NCI-H128 (cell line): Measurements from ENCODE around the gene MED27.
"Not testable (repeated sequence)": the region's sequence is repeated elsewhere in the genome, so short reads cannot be mapped to it uniquely, and the experiment has no call there.

ENCODE experiments used
- DNase-seq: peaks from one replicate; lab custom pipeline; 2025; ENCODE audit not compliant: unreplicated experiment; lab: John Stamatoyannopoulos, UW

MED27 gene

GRCh38 chr9:131937451-131937850, 142.2 kb downstream of the MED27 start:
- DNase-seq = no peak

GRCh38 chr9:131936929-131937328, 142.7 kb downstream of the MED27 start:
- no peak for DNase-seq

- DNase-seq = no peak
These were observed 145.0 kb downstream of the MED27 start for GRCh38 chr9:131934673-131935072.

DNA sequence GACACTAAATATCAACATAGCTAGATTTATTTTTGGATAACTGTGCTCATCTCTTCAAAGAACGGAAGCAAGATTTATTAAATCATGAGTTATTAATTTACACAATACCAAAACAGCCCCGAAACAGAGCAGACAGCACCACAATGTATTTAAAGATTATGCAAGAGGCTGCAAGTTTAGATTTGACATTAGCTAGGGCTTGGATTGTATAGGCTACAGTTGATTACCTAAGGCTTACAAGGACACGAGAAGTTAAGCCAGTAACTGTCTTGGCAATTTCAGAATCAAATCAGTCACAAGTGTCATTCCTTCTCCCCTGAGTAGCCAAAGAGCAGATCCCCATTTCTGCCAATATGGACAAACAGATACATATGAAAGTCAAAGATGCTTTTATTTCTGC, 152.6 kb downstream of the MED27 start:
- DNase-seq = no peak

GRCh38 chr9:131926360-131926922, 153.2 kb downstream of the MED27 start:
- no peak for DNase-seq

GRCh38 chr9:131925677-131926177, 153.9 kb downstream of the MED27 start:
- DNase-seq = no peak

- DNase-seq = no peak
These were observed 155.9 kb downstream of the MED27 start for GRCh38 chr9:131923766-131924165.

DNA sequence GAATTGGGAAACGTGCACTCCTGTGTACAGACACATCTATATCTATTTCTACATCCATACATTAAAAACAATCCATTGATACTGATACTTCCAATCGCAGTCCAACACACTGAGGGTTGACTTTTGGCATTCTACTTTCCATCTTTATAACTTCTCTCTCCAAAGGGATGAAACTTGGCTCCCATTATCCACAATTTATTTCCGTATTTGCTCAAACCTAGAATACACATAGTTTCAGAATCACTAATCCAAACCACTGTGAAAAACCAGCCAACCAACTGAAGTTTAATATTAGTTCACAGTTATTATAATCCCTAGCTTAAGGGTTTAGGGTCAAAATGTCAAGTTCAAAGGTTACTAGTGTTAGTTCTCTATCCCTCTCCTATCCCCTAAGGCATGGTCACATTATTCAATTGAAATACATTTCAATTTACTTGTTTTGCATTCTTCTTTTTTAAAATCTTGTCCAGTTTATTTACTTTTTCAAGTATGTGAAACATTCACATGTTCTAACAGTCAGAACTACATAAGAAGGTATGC, 156.5 kb downstream of the MED27 start:
- no peak for DNase-seq

DNA sequence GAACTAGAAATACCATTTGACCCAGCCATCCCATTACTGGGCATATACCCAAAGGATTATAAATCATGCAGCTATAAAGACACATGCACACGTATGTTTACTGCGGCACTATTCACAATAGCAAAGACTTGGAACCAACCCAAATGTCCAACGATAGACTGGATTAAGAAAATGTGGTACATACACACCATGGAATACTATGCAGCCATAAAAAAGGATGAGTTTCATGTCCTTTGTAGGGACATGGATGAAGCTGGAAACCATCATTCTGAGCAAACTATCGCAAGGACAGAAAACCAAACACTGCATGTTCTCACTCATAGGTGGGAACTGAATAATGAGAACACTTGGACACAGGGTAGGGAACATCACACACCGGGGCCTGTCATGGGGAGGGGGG, 158.0 kb downstream of the MED27 start:
- DNase-seq = not testable (repeated sequence)

- no peak for DNase-seq
These were observed 160.5 kb downstream of the MED27 start for GRCh38 chr9:131919216-131919615.

DNA sequence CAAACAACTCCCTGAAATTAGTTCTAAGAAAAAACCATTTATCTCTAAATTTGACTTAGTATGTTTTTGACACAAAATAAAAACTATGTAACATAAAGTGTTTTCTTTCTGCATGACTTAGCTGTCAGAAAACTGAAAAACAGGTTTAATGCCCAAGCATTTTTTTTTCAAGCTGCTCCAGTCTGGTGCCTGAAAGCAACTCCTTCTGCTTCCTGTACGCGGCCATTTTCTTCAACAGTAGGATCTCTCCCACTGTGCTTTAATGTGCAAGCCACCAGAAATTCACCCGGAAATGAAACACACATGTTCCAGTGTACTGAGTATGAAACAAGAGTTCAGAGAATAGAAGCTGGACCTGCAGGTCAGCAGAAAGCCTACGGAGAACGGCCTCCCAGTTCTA, 161.2 kb downstream of the MED27 start:
- no peak for DNase-seq

DNA sequence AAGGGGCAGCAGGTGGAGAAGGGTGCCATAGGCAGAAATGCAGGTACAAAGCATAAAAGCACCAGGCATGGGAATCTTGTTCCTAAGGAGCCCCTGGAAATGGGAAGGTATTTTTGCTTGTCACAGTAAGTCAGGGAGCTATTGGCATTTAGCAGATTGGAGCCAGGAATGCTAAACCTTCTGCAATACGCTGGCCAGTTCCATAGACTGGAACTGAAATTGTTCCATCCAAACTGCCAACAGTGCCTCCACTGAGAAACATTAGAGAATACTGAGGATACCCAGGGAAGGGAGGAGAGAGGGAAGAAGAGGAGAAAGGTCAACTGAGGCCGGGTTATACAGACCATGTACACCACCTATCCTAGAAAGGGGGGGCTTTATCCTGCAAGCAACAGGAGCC, 162.7 kb downstream of the MED27 start:
- DNase-seq = no peak

DNA sequence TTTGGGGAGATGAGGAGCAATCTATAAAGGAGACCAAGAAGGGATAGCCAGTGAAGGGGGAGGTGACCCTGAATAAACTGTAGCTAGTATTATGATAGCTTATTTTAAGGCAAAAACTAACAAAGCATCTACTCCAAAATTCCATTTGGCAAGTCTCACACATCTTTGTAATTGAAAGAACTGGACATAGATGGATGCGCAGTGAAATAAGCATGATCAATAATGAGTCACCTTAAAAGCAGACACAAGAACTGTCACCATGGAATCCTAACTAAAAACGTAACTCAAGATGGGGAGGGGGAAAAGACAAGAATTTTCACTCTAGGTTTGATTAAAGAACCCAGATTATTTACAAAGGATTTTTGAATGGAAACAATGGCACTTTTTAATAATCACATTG, 164.5 kb downstream of the MED27 start:
- DNase-seq = no peak

DNA sequence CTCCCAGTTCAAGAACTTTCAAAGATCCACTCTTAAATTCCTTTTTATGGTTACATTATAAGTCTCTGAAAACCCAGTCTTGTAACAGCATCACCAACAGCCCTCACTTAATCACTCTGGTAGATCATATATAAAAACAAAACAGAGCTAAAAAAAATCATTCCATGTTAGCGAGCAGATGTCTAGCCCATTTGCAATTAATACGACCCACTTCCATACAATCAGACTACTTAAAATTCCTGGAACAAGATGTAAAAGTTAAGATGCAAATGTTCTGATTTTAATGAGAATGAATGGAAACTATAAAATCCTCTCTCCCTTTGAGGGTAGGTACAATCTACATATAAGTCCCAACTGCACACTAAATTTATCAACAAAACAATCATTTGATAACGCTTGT, 167.0 kb downstream of the MED27 start:
- no peak for DNase-seq

GRCh38 chr9:131912069-131912468, 167.6 kb downstream of the MED27 start:
- DNase-seq = no peak

DNA sequence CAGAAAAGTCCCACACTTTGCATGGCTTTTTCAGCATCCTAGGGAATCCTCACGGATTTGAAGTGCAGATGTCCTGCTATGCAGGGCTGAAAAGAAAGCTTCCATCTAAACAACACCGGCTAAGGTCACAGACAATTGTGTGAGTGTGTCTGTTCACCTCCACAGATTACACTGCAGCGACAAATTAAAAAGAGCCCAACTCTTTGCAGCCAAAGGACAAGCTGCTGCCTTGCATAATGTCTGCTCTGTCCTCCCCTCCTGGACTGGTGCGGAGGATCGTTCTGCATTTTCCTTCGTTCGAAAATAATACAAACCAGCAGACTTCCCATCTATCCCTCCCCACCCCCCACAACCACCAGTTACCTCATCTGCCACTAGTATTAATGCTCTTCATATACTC, 169.1 kb downstream of the MED27 start:
- no peak for DNase-seq

GRCh38 chr9:131905144-131905543, 174.5 kb downstream of the MED27 start:
- no peak for DNase-seq

- no peak for DNase-seq
These were observed 180.1 kb downstream of the MED27 start for GRCh38 chr9:131899296-131900228.

DNA sequence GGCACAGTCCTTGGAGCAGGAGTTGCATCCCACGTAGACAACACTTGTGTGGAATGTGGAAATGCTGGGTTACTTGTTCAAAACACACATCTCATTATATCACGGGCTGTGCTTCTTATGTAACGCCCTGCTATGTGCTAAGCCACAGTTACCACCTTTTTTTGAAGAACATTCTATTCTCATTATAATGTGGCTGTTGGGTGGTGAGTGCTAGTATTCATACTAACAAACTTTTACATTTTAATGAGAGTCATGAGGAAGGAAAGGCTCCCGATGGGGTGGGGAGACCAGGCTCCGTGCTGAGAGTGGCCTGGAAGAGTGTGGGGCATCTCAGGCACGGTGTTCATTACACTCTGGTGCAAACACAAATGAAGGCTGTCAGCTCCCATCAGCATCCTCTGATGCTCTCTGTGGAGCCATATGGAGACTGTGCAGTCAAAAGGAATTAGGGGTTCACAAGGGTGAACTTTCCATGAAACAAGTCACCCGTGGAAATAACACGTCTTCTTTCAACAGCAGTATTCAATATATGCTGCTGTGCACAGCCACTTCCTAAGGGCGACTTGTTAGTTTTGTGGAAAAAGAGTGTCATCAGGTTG, 186.7 kb downstream of the MED27 start:
- no peak for DNase-seq

DNA sequence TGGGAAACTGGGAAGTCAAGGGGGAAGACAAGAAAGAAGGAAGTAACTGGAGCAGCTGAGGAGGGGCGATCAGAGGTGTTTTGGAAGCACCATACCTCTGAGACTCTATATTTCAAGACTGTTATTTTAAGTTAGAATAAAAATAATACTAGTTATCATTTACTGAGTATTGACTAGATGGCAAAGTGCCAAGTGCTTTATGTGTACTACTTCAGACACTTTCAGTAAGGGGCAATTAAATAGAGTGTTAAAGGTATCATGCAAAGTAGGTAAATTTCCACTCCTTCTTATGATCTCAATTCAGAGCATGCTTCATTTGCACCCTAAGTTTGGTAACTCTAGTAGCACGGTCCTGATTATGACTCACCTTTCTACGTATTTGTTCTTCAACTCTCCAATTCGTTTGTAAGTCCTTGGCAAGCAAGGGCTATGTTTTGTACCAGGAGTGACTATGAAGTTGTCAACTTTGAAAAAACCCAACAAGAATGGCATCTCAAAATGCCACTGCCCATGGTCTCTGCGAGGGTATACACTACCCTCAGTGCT, 187.4 kb downstream of the MED27 start:
- no peak for DNase-seq

DNA sequence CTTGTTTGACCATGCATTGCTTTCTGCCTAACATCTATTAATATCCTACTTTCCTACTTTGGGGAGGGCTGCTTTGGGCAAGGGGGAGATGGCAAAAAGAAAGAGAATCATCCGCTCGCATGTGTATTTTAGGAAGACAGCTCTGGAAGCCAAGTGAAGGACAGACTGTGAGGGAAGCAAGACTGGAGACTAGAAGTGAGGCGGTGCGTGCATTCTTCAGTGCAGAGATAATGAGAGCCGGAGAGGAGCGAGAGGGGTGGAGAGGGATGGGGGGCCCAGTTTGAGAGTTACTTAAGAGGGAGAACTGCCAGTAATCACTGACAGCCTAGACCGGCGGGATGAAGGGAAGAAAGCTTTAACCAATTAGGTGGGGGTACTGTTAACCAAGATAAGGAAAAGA, 188.1 kb downstream of the MED27 start:
- DNase-seq = no peak
